Keratinocyte (primary cell): ENCODE results near the gene MYO1H. TPM values are rescaled to one million over a fixed set of nuclear protein-coding genes. Genes with fewer than 3 reads are reported as not detected.

Experiments
- DNase-seq: peaks from one replicate; pipeline ENCODE4 v3.0.0-alpha.2; 2011; ENCODE audit warnings: low read depth, missing footprints, low spot score
- FAIRE-seq: peaks from 2 replicates; lab custom pipeline; 2011; peaks lifted over from hg19 to GRCh38; lab: Jason Lieb, UNC
- H2AFZ ChIP-seq: 2 replicates; pipeline ENCODE4 v1.6.0; 2012; ENCODE audit warnings: low read length, control low read depth, inconsistent platforms; ENCODE audit not compliant: control insufficient read depth
- H3K27ac ChIP-seq: 2 replicates; pipeline ENCODE4 v1.5.1; 2011; ENCODE audit warnings: low read length; ENCODE audit not compliant: control insufficient read depth, insufficient read depth
- H3K27me3 ChIP-seq: 3 replicates; pipeline ENCODE4 v1.6.0; 2011; ENCODE audit warnings: low read length; ENCODE audit not compliant: control insufficient read depth, insufficient read depth; ENCODE audit errors: extremely low read depth
- H3K36me3 ChIP-seq, 2 experiments: 2 replicates in 1 of 2; 3 replicates in 1 of 2; pipeline ENCODE4 v1.5.1; 2011; ENCODE audit warnings: low read length in 2 of 2, mild to moderate bottlenecking in 1 of 2; ENCODE audit not compliant: control insufficient read depth in 2 of 2, insufficient read depth in 2 of 2; ENCODE audit errors: extremely low read depth in 1 of 2
- H3K4me1 ChIP-seq: 3 replicates; pipeline ENCODE4 v1.5.1; 2011; ENCODE audit warnings: low read length; ENCODE audit not compliant: control insufficient read depth, insufficient read depth; ENCODE audit errors: extremely low read depth
- H3K4me2 ChIP-seq: 3 replicates; pipeline ENCODE4 v1.6.0; 2011; ENCODE audit warnings: low read depth, low read length; ENCODE audit not compliant: control insufficient read depth, insufficient read depth; ENCODE audit errors: extremely low read depth
- H3K4me3 ChIP-seq, 3 experiments: fragments of 200-600 bp in 1 of 3; sonication (generic) in 1 of 3; 2 replicates in 2 of 3; 3 replicates in 1 of 3; pipeline ENCODE4 v1.5.1; 2011 to 2016; ENCODE audit warnings: low read length in 3 of 3, mild to moderate bottlenecking in 3 of 3, control low read depth in 2 of 3, inconsistent platforms in 1 of 3, low read depth in 1 of 3, mixed read lengths in 1 of 3, mixed run types in 1 of 3, moderate library complexity in 1 of 3; ENCODE audit not compliant: control insufficient read depth in 2 of 3, insufficient read depth in 2 of 3; ENCODE audit errors: extremely low read depth in 1 of 3
- H3K79me2 ChIP-seq: 2 replicates; pipeline ENCODE4 v1.6.0; 2012; ENCODE audit warnings: low read length; ENCODE audit not compliant: control insufficient read depth, insufficient read depth
- H3K9ac ChIP-seq: 3 replicates; pipeline ENCODE4 v1.6.0; 2011; ENCODE audit warnings: low read length; ENCODE audit not compliant: control insufficient read depth, insufficient read depth; ENCODE audit errors: extremely low read depth
- H3K9me1 ChIP-seq: 3 replicates; pipeline ENCODE4 v1.6.0; 2011; ENCODE audit warnings: low read length; ENCODE audit not compliant: control insufficient read depth, insufficient read depth; ENCODE audit errors: extremely low read depth
- H3K9me3 ChIP-seq: 2 replicates; pipeline ENCODE4 v1.5.1; 2012; ENCODE audit warnings: low read depth, low read length; ENCODE audit not compliant: control insufficient read depth
- H4K20me1 ChIP-seq: 3 replicates; pipeline ENCODE4 v1.6.0; 2011; ENCODE audit warnings: low read length; ENCODE audit not compliant: control insufficient read depth, insufficient read depth; ENCODE audit errors: extremely low read depth
- CTCF ChIP-seq, 3 experiments: IDR thresholded peaks in 1 of 3; conservative IDR thresholded peaks in 1 of 3; optimal IDR thresholded peaks in 1 of 3; 2 replicates in 2 of 3; 3 replicates in 1 of 3; pipeline versions ENCODE3 to v1.5.1; 2011; ENCODE audit warnings: low read length in 3 of 3, mild to moderate bottlenecking in 3 of 3, moderate library complexity in 2 of 3, control low read depth in 1 of 3, inconsistent platforms in 1 of 3; ENCODE audit not compliant: insufficient read depth in 2 of 3; ENCODE audit errors: extremely low read depth in 1 of 3
- EZH2 ChIP-seq: IDR thresholded peaks from one replicate; pipeline ENCODE4 v1.6.1; 2012; ENCODE audit warnings: inconsistent platforms, mild to moderate bottlenecking, low read length, moderate library complexity
- dilution Hi-C: fragments of 300-500 bp; cut with MboI; formaldehyde crosslinking; loops from one replicate; pipeline ENCODE4 v1.7.0; 2020; ENCODE audit warnings: low sequenced_read_pairs; ENCODE audit not compliant: extremely low pct_ligation_motif_present
- polyA plus RNA-seq, 5 experiments: library from polyadenylated mRNA; depleted of rRNA in 3 of 5; stranded (reverse) in 3 of 5; stranded (forward) in 1 of 5; unstranded in 1 of 5; fragments of >200 nt; gene quantifications; 1 replicate in 1 of 5; 2 replicates in 3 of 5; 3 replicates in 1 of 5; pipeline versions ENCODE4 v1.2.1 to v1.2.3, GENCODE V29; 2011 to 2012; ENCODE audit warnings: missing spikeins in 2 of 5, low read depth in 1 of 5, low replicate concordance in 1 of 5

Gene MYO1H
- polyA plus RNA-seq, 1 donor (not counting 4 experiments of a cell fraction or from before 2014, with no cell fraction given), result not detected

- FAIRE-seq (no peak), DNase-seq (no peak)
- no peak overlapping the region for H3K27ac ChIP-seq
- dilution Hi-C loops, result loop anchor here (25.0 kb wide), 1 partner anchor 276 kb away; the partner anchor contains the start of gene ACACB
- no peaks in the 10 kb centered on the region for H3K9me3 ChIP-seq
- H3K4me3 ChIP-seq, result no peak overlapping the region
- no peaks in the 10 kb centered on the region for H3K27me3 ChIP-seq
- no peak overlapping the region for H2AFZ ChIP-seq
- H4K20me1 ChIP-seq, result no peaks in the 10 kb centered on the region
- H3K79me2 ChIP-seq, result no peaks in the 10 kb centered on the region
- H3K9ac ChIP-seq, result no peak overlapping the region
- TF ChIP-seq CTCF (optimal IDR thresholded peaks at IDR 0.05 in 1 of 3, IDR thresholded peaks at IDR 0.05 in 1 of 3, conservative IDR thresholded peaks at IDR 0.05 in 1 of 3; ENCODE audit: extremely low read depth in 1 of 3, insufficient read depth in 2 of 3, low read length in 3 of 3) (no peak), EZH2 (no peak)
- H3K9me1 ChIP-seq, result no peaks in the 10 kb centered on the region
- H3K36me3 ChIP-seq, result no peaks in the 10 kb centered on the region
- no peak overlapping the region for H3K4me2 ChIP-seq
- peaks cover 10% of the 10 kb centered on the region for H3K4me1 ChIP-seq
These were observed 40.5 kb downstream of the MYO1H start for GRCh38 chr12:109388167-109388563.

- no peak for FAIRE-seq
- dilution Hi-C loops, result loop anchor here (25.0 kb wide), 1 partner anchor 277 kb away; the partner anchor contains the start of gene ACACB
- Histone ChIP-seq H2AFZ (no peak overlapping the region), H3K4me2 (no peak overlapping the region), H3K4me3 (no peak overlapping the region), H3K9me3 (no peaks in the 10 kb centered on the region), H3K27me3 (no peaks in the 10 kb centered on the region), H3K79me2 (no peaks in the 10 kb centered on the region), H3K9ac (no peak overlapping the region), H3K27ac (no peak overlapping the region), H4K20me1 (no peaks in the 10 kb centered on the region), H3K4me1 (peaks cover 10% of the 10 kb centered on the region), H3K9me1 (no peaks in the 10 kb centered on the region), H3K36me3 (no peaks in the 10 kb centered on the region)
- no peak for TF ChIP-seq EZH2
- TF ChIP-seq CTCF (optimal IDR thresholded peaks at IDR 0.05 in 1 of 3, IDR thresholded peaks at IDR 0.05 in 1 of 3, conservative IDR thresholded peaks at IDR 0.05 in 1 of 3; ENCODE audit: extremely low read depth in 1 of 3, insufficient read depth in 2 of 3, low read length in 3 of 3), result no peak
- no peak for DNase-seq
These were observed 41.4 kb downstream of the MYO1H start for GRCh38 chr12:109389146-109389545.
